WTC11 (cell line): Measurements from ENCODE around the gene SEC22A. TPM values are rescaled to one million over a fixed set of nuclear protein-coding genes. Genes with fewer than 3 reads are reported as not detected.

Experiments
- ATAC-seq: fragments of 200-7000 bp; cut with Tn5 transposase; 2 replicates; pipeline ENCODE4 v1.10.0; 2021; ENCODE audit warnings: mild to moderate bottlenecking, moderate library complexity
- CTCF ChIA-PET: fragments of 300-600 bp; sonication (Branson Sonifier 250); formaldehyde crosslinking; loops from one replicate; lab custom pipeline; 2021; ENCODE audit warnings: antibody characterized with exemption; lab: Charles Lee
- POLR2A ChIA-PET: fragments of 350-600 bp; sonication (Branson Sonifier 250); formaldehyde crosslinking; loops from one replicate; lab custom pipeline; 2021; ENCODE audit warnings: antibody characterized with exemption; lab: Charles Lee
- DNase-seq: peaks from one replicate; pipeline ENCODE4 v3.0.0; 2021; ENCODE audit warnings: low spot score
- H3K27ac Mint-ChIP-seq: 2 replicates; pipeline ENCODE4 v1.8.0; 2021; ENCODE audit warnings: mixed read lengths
- H3K27me3 Mint-ChIP-seq: 2 replicates; pipeline ENCODE4 v1.8.0; 2021; ENCODE audit warnings: low read depth, mild to moderate bottlenecking, moderate library complexity, mixed read lengths
- H3K36me3 Mint-ChIP-seq: 2 replicates; pipeline ENCODE4 v1.8.0; 2021; ENCODE audit warnings: mixed read lengths
- H3K4me1 Mint-ChIP-seq: 2 replicates; pipeline ENCODE4 v1.8.0; 2022; ENCODE audit warnings: mixed read lengths
- H3K4me3 Mint-ChIP-seq: 2 replicates; pipeline ENCODE4 v1.8.0; 2021; ENCODE audit warnings: mild to moderate bottlenecking, moderate library complexity, mixed read lengths
- H3K9me3 Mint-ChIP-seq: 2 replicates; pipeline ENCODE4 v1.8.0; 2021; ENCODE audit warnings: mixed read lengths
- CREB1 ChIP-seq: sonication (generic); formaldehyde crosslinking; IDR thresholded peaks from 2 replicates; pipeline ENCODE4 v1.8.0; 2023; ENCODE audit warnings: mild to moderate bottlenecking, missing genetic modification reagents
- ESRRA ChIP-seq: sonication (generic); formaldehyde crosslinking; IDR thresholded peaks from 2 replicates; pipeline ENCODE4 v1.8.1; 2022; ENCODE audit warnings: mild to moderate bottlenecking, missing genetic modification reagents, borderline replicate concordance
- FOXJ3 ChIP-seq: sonication (generic); formaldehyde crosslinking; IDR thresholded peaks from 2 replicates; pipeline ENCODE4 v1.9.0; 2021; ENCODE audit warnings: missing genetic modification reagents, mild to moderate bottlenecking, borderline replicate concordance
- HMGA2 ChIP-seq: fragments of 250-450 bp; sonication (Bioruptor Pico); IDR thresholded peaks from 2 replicates; pipeline ENCODE4 v1.4.0; 2021; ENCODE audit warnings: mild to moderate bottlenecking, moderate library complexity
- NFATC4 ChIP-seq: fragments of 250-450 bp; sonication (Bioruptor Pico); IDR thresholded peaks from 2 replicates; pipeline ENCODE4 v1.9.0; 2021; ENCODE audit warnings: mild to moderate bottlenecking
- SMAD3 ChIP-seq: sonication (generic); formaldehyde crosslinking; IDR thresholded peaks from 2 replicates; pipeline ENCODE4 v1.8.0; 2022; ENCODE audit warnings: missing genetic modification reagents, mild to moderate bottlenecking, borderline replicate concordance
- SOX15 ChIP-seq: fragments of 250-450 bp; sonication (Bioruptor Pico); IDR thresholded peaks from 2 replicates; pipeline ENCODE4 v1.9.0; 2021; ENCODE audit warnings: mild to moderate bottlenecking
- TP53 ChIP-seq: sonication (generic); formaldehyde crosslinking; IDR thresholded peaks from 2 replicates; pipeline ENCODE4 v1.8.1; 2023; ENCODE audit warnings: mild to moderate bottlenecking, missing genetic modification reagents
- ZNF396 ChIP-seq: fragments of 250-450 bp; sonication (Bioruptor Pico); IDR thresholded peaks from 2 replicates; pipeline ENCODE4 v1.8.0; 2021; ENCODE audit warnings: mild to moderate bottlenecking, moderate library complexity, borderline replicate concordance
- total RNA-seq: library from RNA; stranded (reverse); gene quantifications from 3 replicates; pipeline ENCODE4 v1.2.3, GENCODE V29; 2021
- TF ChIP-seq, protein P1 (sequence below): sonication (generic); formaldehyde crosslinking; IDR thresholded peaks from 2 replicates; pipeline ENCODE4 v1.8.0; 2023; ENCODE audit warnings: missing genetic modification reagents, mild to moderate bottlenecking, borderline replicate concordance
- TF ChIP-seq, protein P2 (sequence below): sonication (generic); formaldehyde crosslinking; conservative IDR thresholded peaks from 2 replicates; pipeline ENCODE4 v1.8.1; 2022; ENCODE audit warnings: mild to moderate bottlenecking, missing genetic modification reagents
- TF ChIP-seq, protein P3 (sequence below): fragments of 250-450 bp; sonication (Bioruptor Pico); IDR thresholded peaks from 2 replicates; pipeline ENCODE4 v1.9.0; 2021; ENCODE audit warnings: mild to moderate bottlenecking, borderline replicate concordance
- TF ChIP-seq, protein P4 (sequence below): fragments of 200-600 bp; IDR thresholded peaks from 2 replicates; pipeline ENCODE4 v1.8.0; 2022; ENCODE audit warnings: antibody characterized with exemption
- TF ChIP-seq, protein P5 (sequence below): sonication (generic); formaldehyde crosslinking; IDR thresholded peaks from 2 replicates; pipeline ENCODE4 v1.8.0; 2023; ENCODE audit warnings: mild to moderate bottlenecking, missing genetic modification reagents
- TF ChIP-seq, protein P6 (sequence below): fragments of 250-450 bp; sonication (Bioruptor Pico); IDR thresholded peaks from 2 replicates; pipeline ENCODE4 v1.9.0; 2021; ENCODE audit warnings: moderate library complexity, mild to moderate bottlenecking, inconsistent platforms, borderline replicate concordance
- TF ChIP-seq, protein P7 (sequence below): sonication (generic); formaldehyde crosslinking; IDR thresholded peaks from 2 replicates; pipeline ENCODE4 v1.8.1; 2023; ENCODE audit warnings: mild to moderate bottlenecking, missing genetic modification reagents, moderate library complexity

The SEC22A gene
- total RNA-seq, 1 experiment from 2014 or later, result 12.6 TPM

DNA sequence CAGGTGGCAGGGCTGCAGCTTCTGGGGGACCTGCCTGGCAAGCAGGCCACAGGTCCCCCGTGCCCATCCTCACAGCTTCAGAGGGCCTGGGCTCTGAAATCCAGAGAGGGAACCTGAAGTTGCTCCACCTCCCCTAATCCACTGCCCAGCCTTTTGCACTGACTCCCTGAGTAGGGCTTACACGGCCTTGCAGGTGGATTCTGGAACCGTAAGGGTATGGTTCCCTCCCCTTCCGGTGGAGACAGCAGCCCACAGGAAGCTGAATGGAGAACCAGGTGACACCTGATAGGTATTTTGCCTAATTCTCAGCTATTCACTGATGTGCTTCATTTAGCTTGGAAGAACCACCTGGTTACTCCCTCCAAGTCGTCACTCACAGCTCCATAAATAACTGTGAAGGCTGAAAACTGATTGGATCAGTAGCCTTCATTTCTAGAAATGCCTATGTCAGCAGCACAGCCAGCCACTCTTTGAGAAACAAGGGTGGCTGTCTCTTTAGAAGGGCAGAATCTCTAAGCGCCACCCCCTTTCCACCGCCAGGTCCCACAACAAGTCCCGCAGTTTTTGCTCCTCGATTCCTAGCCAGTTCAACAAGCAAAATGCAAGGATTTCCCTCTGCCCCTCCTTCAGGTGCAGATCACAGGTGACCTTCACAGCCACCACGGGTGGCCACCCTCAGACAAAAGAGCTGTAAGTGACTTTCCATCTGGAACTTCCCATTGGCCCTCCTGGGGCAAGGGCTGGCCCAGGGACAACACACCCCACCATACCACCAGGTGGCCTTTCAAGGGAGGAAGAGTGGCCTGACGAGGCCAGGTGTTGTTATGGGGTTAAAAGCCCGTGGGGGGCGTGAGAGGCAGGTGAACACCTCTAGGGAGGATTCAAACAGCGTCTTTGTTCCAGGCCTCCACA lies 112.9 kb downstream of the SEC22A start (continued):
- TF ChIP-seq, protein P1, sequence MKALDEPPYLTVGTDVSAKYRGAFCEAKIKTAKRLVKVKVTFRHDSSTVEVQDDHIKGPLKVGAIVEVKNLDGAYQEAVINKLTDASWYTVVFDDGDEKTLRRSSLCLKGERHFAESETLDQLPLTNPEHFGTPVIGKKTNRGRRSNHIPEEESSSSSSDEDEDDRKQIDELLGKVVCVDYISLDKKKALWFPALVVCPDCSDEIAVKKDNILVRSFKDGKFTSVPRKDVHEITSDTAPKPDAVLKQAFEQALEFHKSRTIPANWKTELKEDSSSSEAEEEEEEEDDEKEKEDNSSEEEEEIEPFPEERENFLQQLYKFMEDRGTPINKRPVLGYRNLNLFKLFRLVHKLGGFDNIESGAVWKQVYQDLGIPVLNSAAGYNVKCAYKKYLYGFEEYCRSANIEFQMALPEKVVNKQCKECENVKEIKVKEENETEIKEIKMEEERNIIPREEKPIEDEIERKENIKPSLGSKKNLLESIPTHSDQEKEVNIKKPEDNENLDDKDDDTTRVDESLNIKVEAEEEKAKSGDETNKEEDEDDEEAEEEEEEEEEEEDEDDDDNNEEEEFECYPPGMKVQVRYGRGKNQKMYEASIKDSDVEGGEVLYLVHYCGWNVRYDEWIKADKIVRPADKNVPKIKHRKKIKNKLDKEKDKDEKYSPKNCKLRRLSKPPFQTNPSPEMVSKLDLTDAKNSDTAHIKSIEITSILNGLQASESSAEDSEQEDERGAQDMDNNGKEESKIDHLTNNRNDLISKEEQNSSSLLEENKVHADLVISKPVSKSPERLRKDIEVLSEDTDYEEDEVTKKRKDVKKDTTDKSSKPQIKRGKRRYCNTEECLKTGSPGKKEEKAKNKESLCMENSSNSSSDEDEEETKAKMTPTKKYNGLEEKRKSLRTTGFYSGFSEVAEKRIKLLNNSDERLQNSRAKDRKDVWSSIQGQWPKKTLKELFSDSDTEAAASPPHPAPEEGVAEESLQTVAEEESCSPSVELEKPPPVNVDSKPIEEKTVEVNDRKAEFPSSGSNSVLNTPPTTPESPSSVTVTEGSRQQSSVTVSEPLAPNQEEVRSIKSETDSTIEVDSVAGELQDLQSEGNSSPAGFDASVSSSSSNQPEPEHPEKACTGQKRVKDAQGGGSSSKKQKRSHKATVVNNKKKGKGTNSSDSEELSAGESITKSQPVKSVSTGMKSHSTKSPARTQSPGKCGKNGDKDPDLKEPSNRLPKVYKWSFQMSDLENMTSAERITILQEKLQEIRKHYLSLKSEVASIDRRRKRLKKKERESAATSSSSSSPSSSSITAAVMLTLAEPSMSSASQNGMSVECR, result no peak
- TF ChIP-seq CREB1 (CRISPR knock-in tag), result no peak
- no peak for TF ChIP-seq SOX15 (CRISPR knock-in tag)

DNA sequence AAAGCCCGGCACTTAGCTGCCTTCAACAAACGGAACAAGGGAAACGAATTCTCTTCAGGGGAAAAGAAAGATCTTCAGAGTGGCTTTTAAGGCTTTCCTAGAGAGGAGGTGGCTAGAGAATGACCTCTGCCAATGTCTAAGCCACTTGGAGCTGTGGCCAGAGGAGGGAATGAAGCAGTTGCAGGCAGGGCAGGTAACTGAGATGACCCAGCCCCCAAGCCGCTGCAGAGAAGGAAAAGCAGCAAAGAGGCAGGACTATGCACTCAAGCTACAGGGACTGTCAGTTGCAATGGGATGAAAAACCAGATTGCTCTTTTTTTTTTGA lies 113.5 kb downstream of the SEC22A start:
- H3K4me3 Mint-ChIP-seq, result peak overlapping the region; percentile 73
- DNase-seq (no peak), ATAC-seq (no peak; the same call in 1 of the 2 replicates)
- no peaks in the 10 kb centered on the region for H3K27me3 Mint-ChIP-seq
- peaks cover 3% of the 10 kb centered on the region; the same call in 1 of the 2 replicates for H3K9me3 Mint-ChIP-seq
- peak overlapping the region; percentile 99 for H3K27ac Mint-ChIP-seq
- peaks cover 3% of the 10 kb centered on the region; the same call in 1 of the 2 replicates for H3K36me3 Mint-ChIP-seq
- CTCF ChIA-PET, result interaction anchor here (0.8 to 2.4 kb wide), 27 partner anchors 9 to 372 kb away, joined by 3 to 27 read pairs (median 6); partner anchors contain the start of genes ADCY5, PDIA5, SEC22A and SEMA5B
- peaks cover 95% of the 10 kb centered on the region for H3K4me1 Mint-ChIP-seq
- POLR2A ChIA-PET, result interaction anchor here (1.0 to 2.1 kb wide), 7 partner anchors 8 to 248 kb away, joined by 3 to 6 read pairs (median 4); partner anchors contain the start of genes PDIA5 and SEC22A
- TF ChIP-seq, protein P2, sequence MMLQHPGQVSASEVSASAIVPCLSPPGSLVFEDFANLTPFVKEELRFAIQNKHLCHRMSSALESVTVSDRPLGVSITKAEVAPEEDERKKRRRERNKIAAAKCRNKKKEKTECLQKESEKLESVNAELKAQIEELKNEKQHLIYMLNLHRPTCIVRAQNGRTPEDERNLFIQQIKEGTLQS, result no peak
- TF ChIP-seq NFATC4 (CRISPR knock-in tag) (no peak), TP53 (CRISPR knock-in tag) (peak; percentile 13; the same call in 1 of the 2 replicates), SMAD3 (CRISPR knock-in tag) (no peak), FOXJ3 (CRISPR knock-in tag) (no peak), ESRRA (CRISPR knock-in tag) (peak; percentile 6; the same call in 1 of the 2 replicates), HMGA2 (CRISPR knock-in tag) (no peak), ZNF396 (CRISPR knock-in tag) (peak; percentile 16; the same call in 1 of the 2 replicates)
- TF ChIP-seq, protein P3, sequence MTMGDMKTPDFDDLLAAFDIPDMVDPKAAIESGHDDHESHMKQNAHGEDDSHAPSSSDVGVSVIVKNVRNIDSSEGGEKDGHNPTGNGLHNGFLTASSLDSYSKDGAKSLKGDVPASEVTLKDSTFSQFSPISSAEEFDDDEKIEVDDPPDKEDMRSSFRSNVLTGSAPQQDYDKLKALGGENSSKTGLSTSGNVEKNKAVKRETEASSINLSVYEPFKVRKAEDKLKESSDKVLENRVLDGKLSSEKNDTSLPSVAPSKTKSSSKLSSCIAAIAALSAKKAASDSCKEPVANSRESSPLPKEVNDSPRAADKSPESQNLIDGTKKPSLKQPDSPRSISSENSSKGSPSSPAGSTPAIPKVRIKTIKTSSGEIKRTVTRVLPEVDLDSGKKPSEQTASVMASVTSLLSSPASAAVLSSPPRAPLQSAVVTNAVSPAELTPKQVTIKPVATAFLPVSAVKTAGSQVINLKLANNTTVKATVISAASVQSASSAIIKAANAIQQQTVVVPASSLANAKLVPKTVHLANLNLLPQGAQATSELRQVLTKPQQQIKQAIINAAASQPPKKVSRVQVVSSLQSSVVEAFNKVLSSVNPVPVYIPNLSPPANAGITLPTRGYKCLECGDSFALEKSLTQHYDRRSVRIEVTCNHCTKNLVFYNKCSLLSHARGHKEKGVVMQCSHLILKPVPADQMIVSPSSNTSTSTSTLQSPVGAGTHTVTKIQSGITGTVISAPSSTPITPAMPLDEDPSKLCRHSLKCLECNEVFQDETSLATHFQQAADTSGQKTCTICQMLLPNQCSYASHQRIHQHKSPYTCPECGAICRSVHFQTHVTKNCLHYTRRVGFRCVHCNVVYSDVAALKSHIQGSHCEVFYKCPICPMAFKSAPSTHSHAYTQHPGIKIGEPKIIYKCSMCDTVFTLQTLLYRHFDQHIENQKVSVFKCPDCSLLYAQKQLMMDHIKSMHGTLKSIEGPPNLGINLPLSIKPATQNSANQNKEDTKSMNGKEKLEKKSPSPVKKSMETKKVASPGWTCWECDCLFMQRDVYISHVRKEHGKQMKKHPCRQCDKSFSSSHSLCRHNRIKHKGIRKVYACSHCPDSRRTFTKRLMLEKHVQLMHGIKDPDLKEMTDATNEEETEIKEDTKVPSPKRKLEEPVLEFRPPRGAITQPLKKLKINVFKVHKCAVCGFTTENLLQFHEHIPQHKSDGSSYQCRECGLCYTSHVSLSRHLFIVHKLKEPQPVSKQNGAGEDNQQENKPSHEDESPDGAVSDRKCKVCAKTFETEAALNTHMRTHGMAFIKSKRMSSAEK (CRISPR knock-in tag), result no peak
- TF ChIP-seq, protein P4, sequence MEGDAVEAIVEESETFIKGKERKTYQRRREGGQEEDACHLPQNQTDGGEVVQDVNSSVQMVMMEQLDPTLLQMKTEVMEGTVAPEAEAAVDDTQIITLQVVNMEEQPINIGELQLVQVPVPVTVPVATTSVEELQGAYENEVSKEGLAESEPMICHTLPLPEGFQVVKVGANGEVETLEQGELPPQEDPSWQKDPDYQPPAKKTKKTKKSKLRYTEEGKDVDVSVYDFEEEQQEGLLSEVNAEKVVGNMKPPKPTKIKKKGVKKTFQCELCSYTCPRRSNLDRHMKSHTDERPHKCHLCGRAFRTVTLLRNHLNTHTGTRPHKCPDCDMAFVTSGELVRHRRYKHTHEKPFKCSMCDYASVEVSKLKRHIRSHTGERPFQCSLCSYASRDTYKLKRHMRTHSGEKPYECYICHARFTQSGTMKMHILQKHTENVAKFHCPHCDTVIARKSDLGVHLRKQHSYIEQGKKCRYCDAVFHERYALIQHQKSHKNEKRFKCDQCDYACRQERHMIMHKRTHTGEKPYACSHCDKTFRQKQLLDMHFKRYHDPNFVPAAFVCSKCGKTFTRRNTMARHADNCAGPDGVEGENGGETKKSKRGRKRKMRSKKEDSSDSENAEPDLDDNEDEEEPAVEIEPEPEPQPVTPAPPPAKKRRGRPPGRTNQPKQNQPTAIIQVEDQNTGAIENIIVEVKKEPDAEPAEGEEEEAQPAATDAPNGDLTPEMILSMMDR, result no peak
- TF ChIP-seq, protein P5, sequence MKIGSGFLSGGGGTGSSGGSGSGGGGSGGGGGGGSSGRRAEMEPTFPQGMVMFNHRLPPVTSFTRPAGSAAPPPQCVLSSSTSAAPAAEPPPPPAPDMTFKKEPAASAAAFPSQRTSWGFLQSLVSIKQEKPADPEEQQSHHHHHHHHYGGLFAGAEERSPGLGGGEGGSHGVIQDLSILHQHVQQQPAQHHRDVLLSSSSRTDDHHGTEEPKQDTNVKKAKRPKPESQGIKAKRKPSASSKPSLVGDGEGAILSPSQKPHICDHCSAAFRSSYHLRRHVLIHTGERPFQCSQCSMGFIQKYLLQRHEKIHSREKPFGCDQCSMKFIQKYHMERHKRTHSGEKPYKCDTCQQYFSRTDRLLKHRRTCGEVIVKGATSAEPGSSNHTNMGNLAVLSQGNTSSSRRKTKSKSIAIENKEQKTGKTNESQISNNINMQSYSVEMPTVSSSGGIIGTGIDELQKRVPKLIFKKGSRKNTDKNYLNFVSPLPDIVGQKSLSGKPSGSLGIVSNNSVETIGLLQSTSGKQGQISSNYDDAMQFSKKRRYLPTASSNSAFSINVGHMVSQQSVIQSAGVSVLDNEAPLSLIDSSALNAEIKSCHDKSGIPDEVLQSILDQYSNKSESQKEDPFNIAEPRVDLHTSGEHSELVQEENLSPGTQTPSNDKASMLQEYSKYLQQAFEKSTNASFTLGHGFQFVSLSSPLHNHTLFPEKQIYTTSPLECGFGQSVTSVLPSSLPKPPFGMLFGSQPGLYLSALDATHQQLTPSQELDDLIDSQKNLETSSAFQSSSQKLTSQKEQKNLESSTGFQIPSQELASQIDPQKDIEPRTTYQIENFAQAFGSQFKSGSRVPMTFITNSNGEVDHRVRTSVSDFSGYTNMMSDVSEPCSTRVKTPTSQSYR (CRISPR knock-in tag), result no peak
- TF ChIP-seq, protein P6, sequence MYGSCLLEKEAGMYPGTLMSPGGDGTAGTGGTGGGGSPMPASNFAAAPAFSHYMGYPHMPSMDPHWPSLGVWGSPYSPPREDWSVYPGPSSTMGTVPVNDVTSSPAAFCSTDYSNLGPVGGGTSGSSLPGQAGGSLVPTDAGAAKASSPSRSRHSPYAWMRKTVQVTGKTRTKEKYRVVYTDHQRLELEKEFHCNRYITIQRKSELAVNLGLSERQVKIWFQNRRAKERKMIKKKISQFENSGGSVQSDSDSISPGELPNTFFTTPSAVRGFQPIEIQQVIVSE (CRISPR knock-in tag), result no peak
- TF ChIP-seq, protein P7, sequence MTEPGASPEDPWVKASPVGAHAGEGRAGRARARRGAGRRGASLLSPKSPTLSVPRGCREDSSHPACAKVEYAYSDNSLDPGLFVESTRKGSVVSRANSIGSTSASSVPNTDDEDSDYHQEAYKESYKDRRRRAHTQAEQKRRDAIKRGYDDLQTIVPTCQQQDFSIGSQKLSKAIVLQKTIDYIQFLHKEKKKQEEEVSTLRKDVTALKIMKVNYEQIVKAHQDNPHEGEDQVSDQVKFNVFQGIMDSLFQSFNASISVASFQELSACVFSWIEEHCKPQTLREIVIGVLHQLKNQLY (CRISPR knock-in tag), result no peak
